Right forelimb (tissue), 1 donor: ENCODE measurements around the gene GDI1.
A peak's percentile ranks its signal among the peaks of the same experiment; 100 is the strongest.

Experiments
- DNase-seq: peaks from one replicate; pipeline ENCODE4 v3.0.0-alpha.2; 2018

The GDI1 gene

DNA sequence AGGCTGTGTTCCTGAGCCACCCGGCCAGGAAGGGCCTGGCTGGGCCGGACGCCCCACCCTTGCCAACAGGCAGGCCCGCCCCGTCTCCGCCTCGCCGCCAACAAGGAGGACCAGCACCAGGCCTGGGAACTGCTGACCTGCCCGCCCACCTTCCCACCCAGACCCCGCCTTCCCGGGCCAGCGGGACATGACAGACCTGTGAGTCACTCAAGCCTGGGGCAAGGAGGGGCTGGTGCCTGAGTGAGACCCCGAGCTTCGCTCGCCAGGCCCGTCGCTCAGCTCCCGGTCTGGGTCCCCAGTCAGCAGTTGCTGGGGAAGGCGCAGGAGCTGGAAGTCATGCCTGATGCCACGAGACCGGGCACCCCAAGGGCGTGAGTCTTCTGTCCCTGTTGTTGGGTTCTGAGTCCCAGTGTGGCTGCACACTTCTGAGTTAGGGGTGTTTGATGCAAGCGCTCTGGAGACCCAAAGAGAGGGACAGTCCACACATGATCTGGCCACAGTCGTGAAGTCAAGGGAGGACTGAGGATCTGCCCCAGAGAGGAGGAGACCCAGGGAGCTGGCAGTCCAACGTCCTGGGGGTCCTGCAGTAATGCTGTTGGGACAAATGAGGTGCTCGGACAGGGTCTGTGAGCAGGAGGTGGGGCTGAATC, 27.6 kb upstream of the GDI1 start, which contains the start of gene DNASE1L1:
DNASE1L1 (minus strand) TSS at position 33 of the 650 bp plus-strand sequence. CDS start 3,686 bp downstream, outside the sequence.
- peak; percentile 79 for DNase-seq

DNA sequence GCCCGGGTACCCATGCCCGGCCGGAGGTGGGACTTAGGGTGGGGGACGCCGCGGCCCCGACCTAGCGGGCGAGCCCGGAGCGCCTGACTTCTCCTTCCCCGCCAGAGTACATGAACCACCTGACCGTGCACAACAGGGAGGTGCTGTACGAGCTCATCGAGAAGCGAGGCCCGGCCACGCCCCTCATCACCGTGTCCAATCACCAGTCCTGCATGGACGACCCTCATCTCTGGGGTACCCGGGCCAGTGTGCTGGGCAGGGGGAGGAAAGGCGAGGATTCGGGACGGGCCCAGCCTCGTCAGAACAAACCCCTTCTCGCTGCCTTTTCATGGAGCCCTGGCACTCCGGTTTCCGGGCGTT, 25.0 kb upstream of the GDI1 start:
- DNase-seq, result peak; percentile 60

DNA sequence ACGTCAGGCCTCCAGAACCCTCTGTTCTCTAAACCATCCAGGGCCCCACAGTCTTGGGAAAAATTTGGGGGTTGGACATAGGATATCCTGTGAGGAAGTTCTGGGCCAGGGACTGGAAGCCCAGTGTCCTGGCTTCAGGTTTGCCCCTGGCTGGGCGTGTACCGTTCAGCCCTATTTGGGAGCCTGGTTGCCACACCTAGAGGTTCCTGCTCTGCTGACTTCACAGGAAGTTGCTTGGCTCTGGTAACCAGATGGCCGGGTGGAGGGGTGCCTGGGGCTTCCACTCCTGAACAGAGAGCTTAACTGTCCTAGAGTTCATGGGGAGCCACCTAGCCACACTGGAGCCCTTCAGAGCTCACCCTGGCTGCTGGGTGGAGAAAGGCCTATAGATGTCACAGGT, 24.5 kb upstream of the GDI1 start:
- peak; percentile 9 for DNase-seq

DNA sequence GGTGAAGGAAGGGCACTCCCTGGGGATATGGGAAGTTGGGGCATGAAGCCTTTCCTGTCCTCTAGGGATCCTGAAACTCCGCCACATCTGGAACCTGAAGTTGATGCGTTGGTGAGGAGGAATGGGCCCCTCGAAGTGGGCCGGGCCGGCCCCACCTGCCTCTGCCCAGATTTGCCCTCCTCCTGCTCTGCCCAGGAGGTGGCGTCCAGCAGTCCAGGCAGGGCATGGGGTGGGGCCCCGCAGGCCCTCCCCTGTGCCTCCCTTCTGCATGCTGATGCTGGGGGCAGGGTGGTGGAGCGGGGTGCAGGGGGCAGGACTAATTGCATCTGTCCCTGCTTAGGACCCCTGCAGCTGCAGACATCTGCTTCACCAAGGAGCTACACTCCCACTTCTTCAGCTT, 23.8 kb upstream of the GDI1 start:
- DNase-seq, result peak; percentile 12

DNA sequence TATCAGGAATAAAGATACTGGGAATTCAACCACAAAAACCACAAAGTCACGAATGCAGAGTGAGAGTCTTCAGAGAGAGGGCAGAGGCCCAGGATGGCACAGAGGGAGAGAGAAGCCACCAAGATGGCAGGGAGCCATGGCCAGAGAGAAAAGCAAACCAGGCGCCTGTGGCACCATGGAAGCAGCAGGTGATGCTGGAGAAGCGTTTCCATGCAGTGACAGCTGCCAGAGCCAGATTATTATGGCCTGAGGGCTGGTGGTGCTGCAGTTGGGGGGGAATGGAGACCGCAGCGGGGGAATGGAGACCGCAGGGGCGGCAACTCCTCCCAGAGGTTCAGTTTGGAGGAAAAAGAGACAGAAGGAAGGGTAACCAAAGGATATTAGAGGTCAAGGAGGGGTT, 19.8 kb upstream of the GDI1 start:
- DNase-seq, result no peak

DNA sequence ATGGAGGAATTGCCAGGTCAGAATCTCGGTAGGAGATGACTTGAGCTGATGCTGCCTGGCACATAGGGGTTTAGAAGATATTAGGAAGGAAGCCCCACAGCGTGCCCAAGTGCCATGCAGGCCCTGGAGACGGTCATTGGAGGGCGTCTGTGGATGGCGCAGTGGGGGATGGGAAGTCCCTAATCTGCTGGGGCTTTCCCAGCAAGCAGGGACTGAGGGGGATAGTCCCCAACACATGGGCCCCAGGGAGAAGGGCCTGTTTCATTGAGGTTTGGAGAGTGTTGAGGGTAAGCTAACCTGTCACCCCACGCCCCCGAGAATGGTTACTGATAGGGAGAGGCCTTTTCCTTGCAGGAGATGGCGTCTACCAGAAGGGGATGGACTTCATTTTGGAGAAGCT, 17.8 kb upstream of the GDI1 start:
- no peak for DNase-seq

DNA sequence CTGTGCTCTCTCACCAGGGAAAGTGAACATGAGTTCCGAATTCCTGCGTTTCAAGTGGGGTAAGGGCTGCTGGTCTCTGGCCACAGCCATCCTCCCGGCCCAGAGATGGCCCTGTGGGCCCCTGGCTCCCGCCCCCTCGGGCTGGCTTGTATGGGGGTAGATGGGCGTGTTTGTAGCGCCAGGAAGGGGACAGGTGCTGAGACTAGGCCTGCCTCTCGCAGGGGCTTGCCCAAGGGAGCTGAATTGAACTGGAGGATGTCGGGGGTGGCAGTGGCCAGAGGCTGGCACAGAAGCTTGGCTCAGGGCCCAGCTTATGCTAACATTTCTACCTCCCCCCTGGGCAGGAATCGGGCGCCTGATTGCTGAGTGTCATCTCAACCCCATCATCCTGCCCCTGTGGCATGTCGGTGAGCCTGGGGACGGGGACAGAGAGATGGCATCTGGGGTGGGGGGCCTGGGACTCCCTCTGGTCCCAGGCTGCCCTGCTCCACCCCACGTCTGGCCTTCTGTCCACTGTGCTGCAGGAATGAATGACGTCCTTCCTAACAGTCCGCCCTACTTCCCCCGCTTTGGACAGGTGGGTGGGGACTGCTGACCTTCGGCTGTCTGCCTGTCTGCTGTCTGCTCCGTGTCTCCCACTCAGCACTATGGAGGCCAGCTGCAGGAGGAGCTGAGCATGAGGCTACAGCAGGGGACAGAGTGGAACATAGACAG, 17.1 kb upstream of the GDI1 start:
- DNase-seq, result peak; percentile 23

DNA sequence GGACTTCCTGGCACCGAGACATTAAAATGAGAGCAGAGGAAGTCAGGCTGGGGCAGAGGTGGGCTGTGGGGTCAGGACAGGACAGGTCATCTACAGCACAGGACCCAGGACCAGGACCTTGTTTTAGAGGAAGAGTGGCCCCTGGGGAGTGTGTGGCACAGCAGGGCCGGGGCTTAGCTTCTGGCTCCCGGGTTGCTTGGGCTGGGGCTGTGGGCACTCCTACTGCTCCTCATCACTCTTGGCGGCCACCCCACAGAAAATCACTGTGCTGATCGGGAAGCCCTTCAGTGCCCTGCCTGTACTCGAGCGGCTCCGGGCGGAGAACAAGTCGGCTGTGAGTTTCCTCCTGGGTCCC, 16.6 kb upstream of the GDI1 start:
- no peak for DNase-seq

DNA sequence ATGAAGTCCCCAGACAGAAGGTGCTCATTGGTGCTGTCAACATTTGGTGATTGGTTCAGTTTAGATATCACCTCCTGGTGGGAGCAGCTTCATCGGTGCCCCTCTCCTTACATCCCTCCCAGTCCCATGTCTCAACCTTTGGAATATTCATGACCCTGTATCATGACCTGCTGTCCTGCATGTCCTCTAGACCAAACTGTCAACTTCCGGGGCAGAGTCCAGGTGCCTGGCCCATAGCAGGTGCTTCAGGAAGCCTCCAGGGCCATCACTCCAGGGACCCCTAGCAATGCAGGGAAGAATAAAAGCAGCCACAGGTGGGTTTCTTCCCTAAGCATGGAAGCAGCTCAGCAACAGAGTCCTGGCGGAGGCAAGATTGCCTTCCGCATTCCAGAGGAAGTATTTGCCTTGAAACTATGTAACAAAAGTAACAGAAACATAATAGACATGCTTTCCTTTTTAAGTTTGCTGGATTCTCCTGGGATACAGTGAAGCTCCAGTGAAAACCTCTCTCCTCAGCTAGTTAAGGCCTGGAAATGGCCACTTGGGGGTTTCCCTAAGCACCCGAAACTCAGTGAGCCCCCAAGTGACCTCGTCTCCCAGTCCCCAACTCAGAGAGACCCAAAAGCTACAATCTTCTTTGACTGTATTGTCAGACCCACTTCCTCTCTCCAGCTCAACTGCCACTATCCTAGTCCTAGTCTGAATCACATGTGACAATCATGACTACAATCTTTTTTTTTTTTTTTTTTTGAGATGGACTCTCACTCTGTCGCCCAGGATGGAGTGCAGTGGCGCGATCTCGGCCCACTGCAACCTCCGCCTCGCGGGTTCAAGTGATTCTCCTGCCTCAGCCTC, 9.8 kb upstream of the GDI1 start:
- DNase-seq, result no peak

DNA sequence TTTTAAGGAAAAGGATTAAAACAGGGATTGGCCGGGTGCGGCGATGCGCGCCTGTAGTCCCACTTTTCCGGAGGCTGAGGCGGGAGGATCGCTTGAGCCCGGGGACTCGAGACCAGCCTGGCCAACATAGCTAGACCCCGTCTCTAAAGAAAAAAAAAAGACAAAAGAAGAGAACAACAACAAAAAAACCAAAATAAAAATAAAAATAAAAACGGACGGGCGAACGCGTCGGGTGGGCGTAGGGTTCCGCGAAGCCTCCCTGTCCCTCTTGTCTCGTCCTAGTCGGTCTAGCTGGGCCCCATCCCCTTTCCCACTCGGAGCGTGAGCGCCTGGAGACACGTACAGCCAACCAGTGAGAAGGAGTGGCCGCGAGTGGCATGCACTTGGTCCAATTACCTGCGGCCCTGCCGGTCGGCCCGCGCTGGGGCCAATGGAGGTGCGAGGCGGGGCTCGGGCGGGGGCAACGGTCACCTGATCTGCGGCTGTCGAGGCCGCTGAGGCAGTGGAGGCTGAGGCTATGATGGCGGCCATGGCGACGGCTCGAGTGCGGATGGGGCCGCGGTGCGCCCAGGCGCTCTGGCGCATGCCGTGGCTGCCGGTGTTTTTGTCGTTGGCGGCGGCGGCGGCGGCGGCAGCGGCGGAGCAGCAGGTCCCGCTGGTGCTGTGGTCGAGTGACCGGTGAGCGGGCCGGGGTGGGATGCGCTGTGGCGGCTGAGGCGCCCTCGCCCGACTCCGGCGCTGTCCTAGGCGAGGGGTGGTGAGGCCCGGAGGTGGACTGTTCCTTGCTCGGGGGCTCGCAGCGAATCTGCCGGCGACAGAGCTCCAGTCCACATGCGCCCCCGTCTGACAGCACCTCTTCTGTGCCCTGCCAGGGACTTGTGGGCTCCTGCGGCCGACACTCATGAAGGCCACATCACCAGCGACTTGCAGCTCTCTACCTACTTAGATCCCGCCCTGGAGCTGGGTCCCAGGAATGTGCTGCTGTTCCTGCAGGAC, 8.5 kb upstream of the GDI1 start, which contains the start of gene ATP6AP1:
ATP6AP1 (plus strand) TSS at position 502 of the 996 bp plus-strand sequence; CDS start at position 518, 16 bp downstream.
- peak; percentile 93 for DNase-seq

DNA sequence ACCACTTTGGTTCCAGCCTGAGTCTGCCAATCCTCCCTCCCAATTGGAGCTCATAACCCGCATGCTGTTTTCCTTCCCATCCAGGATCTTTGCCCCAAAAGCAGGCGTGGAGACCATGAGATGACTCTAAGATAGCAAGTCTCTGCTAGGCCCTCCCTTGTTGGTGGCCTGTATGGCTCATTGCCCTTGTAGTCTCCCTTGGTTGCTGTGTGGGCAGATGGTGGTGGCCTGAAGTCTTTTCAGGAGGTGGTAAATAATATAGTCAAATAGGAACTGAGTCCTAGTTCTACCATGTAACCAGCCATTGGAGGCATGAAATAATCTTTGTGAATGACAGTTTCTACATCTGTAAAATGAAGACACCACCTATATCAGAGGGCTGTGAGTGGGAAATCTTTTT, 7.2 kb upstream of the GDI1 start:
- DNase-seq, result no peak

DNA sequence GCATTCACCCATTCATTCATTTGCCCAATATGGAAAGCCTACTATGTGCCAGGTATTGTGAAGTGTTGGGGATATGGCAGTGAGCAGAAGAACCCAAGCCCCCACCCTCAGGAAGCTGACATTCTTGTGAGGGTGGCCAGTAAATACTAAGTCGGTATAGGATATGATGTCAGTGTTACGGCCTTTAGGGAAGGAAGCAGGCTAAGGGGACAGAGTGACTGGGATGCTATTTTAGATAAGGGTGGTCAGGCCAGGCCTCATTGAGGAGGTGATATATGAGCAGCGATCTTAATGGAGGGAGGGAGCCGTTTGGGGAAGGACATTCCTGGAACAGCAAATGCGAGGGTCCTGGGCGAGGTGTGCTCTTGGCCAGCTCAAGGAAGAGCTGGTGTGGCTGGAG, 6.5 kb upstream of the GDI1 start:
- no peak for DNase-seq

DNA sequence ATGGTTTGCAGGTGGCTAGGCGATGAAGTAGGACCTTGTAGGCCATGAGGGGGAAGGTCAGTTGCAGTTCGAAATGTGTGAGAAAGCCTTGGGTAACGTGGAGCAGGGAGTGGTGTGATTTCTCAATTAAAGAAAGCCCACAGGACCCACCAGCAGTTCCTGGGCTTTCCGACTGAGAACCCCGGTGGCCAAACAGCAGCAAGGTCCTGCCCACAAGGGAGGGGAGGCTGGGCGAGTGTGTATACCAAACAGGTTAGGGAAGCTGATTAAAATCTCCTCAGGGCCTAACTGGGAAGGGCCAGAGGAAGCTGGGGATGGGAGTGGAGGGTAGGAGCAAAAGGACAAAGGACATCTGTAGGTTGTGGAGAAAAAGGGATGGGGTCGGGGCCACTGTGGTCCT, 6.0 kb upstream of the GDI1 start:
- no peak for DNase-seq

DNA sequence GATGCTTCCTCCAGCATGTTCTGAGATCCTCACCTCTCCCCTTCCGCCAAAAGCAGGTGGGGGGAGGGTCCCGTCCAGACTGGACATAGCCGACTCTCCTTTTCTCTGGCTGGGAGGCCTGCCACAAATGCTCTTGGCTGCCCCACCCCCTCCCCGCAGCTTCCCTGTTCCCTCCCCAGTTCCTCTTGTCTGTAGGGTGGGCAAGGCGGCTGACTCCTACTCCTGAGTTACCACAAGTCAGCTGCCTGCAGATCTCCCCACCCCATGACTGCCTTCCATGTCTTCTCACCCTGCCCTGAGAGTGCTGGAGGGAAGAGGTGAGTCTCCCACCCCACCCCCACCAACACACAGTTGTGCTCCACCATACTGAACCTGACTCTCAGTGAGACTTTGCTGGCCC, 5.6 kb upstream of the GDI1 start:
- DNase-seq, result no peak

DNA sequence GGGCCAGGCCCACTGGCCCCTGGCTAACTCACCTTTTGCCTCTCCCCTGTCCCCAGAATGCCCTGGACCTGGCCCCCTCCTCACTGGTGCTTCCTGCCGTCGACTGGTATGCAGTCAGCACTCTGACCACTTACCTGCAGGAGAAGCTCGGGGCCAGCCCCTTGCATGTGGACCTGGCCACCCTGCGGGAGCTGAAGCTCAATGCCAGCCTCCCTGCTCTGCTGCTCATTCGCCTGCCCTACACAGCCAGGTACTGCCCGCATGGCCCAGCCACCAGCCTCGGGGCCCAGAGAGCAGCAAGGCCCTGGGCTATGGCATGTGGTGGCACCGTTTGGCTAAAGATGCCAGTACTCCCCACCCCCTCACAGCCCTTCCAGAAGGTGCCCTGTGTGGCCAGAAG, 4.7 kb upstream of the GDI1 start:
- DNase-seq, result no peak

DNA sequence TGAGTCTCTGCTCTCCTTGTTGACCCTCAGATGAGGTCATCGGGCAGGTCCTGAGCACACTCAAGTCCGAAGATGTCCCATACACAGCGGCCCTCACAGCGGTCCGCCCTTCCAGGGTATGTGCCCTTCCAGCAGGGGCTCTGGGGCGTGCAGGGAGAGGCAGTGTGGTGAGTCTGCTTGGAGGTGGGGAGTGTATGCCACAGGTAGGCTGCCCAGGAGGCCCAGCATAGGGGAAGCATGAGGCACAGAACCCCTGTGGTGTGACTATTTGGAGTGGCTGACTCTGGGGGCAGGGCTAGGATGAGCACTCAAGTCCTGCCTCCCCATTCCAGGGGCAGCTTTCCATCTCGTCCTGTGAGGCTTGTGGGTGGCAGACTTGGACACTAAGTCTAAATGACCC, 3.3 kb upstream of the GDI1 start:
- no peak for DNase-seq

DNA sequence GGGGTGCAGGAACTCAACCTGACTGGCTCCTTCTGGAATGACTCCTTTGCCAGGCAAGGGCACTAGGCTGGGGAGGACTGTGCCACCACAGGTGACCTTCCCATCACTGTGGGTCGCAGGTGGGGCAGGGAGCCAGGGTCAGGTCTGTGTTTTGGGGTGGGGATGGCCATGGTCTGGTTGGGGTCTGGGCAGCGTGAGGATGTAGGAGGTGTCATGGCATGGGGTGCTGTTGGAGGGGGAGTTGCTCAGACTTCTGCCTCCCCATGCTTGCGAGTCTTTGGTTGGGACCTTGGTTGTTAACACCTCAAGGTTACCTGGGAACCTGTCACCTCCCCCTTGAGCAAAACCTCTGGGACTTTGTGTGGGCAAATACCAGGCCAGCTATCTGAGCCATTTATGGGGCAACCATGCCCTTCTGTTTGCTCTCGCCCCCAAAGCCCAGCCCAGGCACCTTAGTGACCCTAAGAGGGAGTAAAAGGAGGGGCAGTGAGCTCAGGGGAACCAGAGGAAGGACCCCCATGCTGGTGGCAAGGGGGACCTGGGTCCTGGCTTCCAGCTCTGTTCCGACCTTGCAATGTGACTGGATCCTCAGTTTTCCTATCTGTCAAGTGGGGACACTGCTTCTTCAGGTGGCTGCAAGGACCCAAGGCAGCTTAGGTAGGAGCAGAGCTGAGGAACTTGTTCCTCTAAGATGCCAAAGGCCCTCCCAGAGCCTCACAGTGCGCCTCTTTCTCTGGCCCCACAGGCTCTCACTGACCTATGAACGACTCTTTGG, 2.4 kb upstream of the GDI1 start:
- no peak for DNase-seq

DNA sequence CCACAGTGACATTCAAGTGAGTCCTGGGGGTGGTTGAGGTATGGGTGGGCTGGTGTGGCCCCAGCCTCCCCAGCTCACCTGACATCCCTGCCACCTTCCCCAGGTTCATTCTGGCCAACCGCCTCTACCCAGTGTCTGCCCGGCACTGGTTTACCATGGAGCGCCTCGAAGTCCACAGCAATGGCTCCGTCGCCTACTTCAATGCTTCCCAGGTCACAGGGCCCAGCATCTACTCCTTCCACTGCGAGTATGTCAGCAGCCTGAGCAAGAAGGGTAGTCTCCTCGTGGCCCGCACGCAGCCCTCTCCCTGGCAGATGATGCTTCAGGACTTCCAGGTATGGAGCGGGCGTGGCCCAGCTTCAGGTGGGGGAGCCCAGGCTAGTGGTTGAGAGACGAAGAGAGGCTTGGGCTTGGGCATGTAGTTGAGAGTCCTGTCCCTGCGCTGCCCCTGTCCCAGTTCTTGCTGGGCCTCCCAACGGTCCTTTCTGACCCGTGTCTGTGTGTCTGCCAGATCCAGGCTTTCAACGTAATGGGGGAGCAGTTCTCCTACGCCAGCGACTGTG, 1.7 kb upstream of the GDI1 start:
- DNase-seq, result no peak

DNA sequence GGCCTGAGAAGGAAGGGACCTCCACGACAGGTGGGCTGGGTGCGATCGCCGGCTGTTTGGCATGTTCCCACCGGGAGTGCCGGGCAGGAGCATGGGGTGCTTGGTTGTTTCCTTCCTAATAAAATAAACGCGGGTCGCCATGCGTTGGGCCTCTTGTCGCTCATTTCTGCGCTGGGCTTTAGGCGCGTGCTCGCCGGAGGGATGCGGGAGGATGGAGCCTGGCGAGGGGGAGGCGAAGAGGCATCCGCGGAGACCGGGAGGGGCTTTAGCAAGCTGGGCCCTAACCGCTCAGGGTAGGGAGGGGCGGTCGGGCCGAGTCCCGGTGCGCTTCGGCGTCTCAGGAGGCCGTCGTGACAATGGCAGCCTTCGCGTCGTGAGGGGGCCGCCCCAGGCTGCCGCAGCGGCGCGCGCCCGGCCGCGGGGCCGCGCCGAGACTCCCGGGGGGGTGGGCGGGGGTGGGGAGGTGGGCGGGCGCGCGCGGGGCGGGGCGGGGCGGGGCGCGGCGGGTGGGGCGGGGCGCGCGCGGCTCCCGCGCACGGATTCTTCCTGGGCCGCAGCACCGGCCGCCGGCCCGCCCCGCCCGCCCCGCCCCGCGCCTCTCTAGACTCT, 476 bp upstream of the GDI1 start:
- peak; percentile 55 for DNase-seq

DNA sequence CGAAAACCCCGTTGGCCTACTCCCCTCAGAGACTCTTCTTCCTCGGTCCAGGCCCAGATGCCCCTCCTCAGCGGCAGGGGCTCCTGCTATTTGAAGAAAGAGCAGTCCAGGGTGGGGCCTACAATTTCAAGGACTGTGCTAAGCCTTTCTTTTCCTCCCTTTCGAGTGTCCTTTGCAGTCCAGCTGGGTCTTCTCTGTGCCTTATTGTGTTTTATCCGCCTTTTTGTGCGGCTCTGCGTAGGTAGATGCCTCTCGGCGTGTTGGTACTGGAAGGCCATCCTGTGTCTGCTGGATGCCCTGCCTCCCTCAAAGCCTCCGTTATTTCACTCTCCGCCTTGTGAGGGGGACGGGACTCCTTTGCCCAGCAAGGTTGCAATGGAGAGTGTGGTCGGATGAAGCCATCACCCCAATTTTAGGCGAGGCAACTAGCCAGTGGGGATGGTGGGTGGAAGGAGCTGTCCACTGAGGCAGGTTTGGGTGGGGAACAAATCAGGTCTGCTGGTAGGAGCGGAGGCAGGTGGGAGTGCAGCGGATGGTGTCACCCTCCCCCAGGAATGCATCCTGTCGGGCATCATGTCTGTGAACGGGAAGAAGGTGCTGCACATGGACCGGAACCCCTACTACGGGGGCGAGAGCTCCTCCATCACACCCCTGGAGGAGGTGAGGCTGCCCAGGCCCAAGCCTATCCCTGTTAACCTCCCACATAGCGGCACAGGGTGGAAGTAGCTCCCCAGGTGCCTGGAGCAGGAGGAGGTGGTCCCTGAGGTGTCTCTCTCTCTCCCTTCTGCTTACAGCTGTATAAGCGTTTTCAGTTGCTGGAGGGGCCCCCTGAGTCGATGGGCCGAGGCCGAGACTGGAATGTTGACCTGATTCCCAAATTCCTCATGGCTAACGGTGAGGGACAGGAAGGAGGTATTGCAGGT, 1.3 kb downstream of the GDI1 start:
- no peak for DNase-seq
